Measurements from ENCODE around the gene PNRC1.
"Not testable (repeated sequence)": the region's sequence is repeated elsewhere in the genome, so short reads cannot be mapped to it uniquely, and the experiment has no call there.

The PNRC1 gene

GRCh38 chr6:89121934-89122333 lies 41.4 kb downstream of the PNRC1 start:
- Histone ChIP-seq H3K27ac (ENCODE audit: low read depth, low read length) (no peak overlapping the region), H3K27me3 (ENCODE audit: control insufficient read depth, insufficient read depth, low read length) (no peaks in the 10 kb centered on the region), H3K4me1 (ENCODE audit: control insufficient read depth, insufficient read depth, low read length) (peaks cover 2% of the 10 kb centered on the region), H3K36me3 (ENCODE audit: control insufficient read depth, insufficient read depth, low read length) (no peaks in the 10 kb centered on the region), H3K4me3 (ENCODE audit: low read length) (no peak overlapping the region), H3K9ac (ENCODE audit: low read length) (no peak overlapping the region)

- H3K9ac ChIP-seq (ENCODE audit: low read length), result no peak overlapping the region
- H3K4me3 ChIP-seq (ENCODE audit: low read length), result no peak overlapping the region
- H3K27ac ChIP-seq (ENCODE audit: low read depth, low read length), result no peak overlapping the region
- H3K36me3 ChIP-seq (ENCODE audit: control insufficient read depth, insufficient read depth, low read length), result no peaks in the 10 kb centered on the region
- no peaks in the 10 kb centered on the region for H3K4me1 ChIP-seq (ENCODE audit: control insufficient read depth, insufficient read depth, low read length)
- H3K27me3 ChIP-seq (ENCODE audit: control insufficient read depth, insufficient read depth, low read length), result no peaks in the 10 kb centered on the region
Observed at GRCh38 chr6:89122625-89123024, 42.1 kb downstream of the PNRC1 start.

- not testable (repeated sequence) for H3K9ac ChIP-seq (ENCODE audit: low read length); H3K4me3 ChIP-seq (ENCODE audit: low read length); H3K27me3 ChIP-seq (ENCODE audit: control insufficient read depth, insufficient read depth, low read length); H3K27ac ChIP-seq (ENCODE audit: low read depth, low read length); H3K4me1 ChIP-seq (ENCODE audit: control insufficient read depth, insufficient read depth, low read length); H3K36me3 ChIP-seq (ENCODE audit: control insufficient read depth, insufficient read depth, low read length)
Observed at GRCh38 chr6:89128256-89128671, 47.7 kb downstream of the PNRC1 start.

- Histone ChIP-seq H3K4me3 (ENCODE audit: low read length) (no peak overlapping the region), H3K4me1 (ENCODE audit: control insufficient read depth, insufficient read depth, low read length) (no peaks in the 10 kb centered on the region), H3K27ac (ENCODE audit: low read depth, low read length) (no peak overlapping the region), H3K36me3 (ENCODE audit: control insufficient read depth, insufficient read depth, low read length) (no peaks in the 10 kb centered on the region), H3K27me3 (ENCODE audit: control insufficient read depth, insufficient read depth, low read length) (no peaks in the 10 kb centered on the region), H3K9ac (ENCODE audit: low read length) (no peak overlapping the region)
Observed at GRCh38 chr6:89131599-89131998, 51.0 kb downstream of the PNRC1 start.

- no peaks in the 10 kb centered on the region for H3K4me1 ChIP-seq (ENCODE audit: control insufficient read depth, insufficient read depth, low read length)
- H3K36me3 ChIP-seq (ENCODE audit: control insufficient read depth, insufficient read depth, low read length), result no peaks in the 10 kb centered on the region
- H3K27ac ChIP-seq (ENCODE audit: low read depth, low read length), result no peak overlapping the region
- no peak overlapping the region for H3K4me3 ChIP-seq (ENCODE audit: low read length)
- no peak overlapping the region for H3K9ac ChIP-seq (ENCODE audit: low read length)
- H3K27me3 ChIP-seq (ENCODE audit: control insufficient read depth, insufficient read depth, low read length), result no peaks in the 10 kb centered on the region
Observed at GRCh38 chr6:89132057-89132456, 51.5 kb downstream of the PNRC1 start.

- no peak overlapping the region for H3K4me3 ChIP-seq (ENCODE audit: low read length)
- H3K36me3 ChIP-seq (ENCODE audit: control insufficient read depth, insufficient read depth, low read length), result no peaks in the 10 kb centered on the region
- H3K27ac ChIP-seq (ENCODE audit: low read depth, low read length), result no peak overlapping the region
- no peak overlapping the region for H3K9ac ChIP-seq (ENCODE audit: low read length)
- no peaks in the 10 kb centered on the region for H3K27me3 ChIP-seq (ENCODE audit: control insufficient read depth, insufficient read depth, low read length)
- H3K4me1 ChIP-seq (ENCODE audit: control insufficient read depth, insufficient read depth, low read length), result no peaks in the 10 kb centered on the region
Observed at GRCh38 chr6:89133981-89134380, 53.4 kb downstream of the PNRC1 start.

GRCh38 chr6:89134723-89135122 lies 54.2 kb downstream of the PNRC1 start:
- Histone ChIP-seq H3K27ac (ENCODE audit: low read depth, low read length) (no peak overlapping the region), H3K4me1 (ENCODE audit: control insufficient read depth, insufficient read depth, low read length) (peaks cover under 1% of the 10 kb centered on the region), H3K27me3 (ENCODE audit: control insufficient read depth, insufficient read depth, low read length) (no peaks in the 10 kb centered on the region), H3K9ac (ENCODE audit: low read length) (no peak overlapping the region), H3K36me3 (ENCODE audit: control insufficient read depth, insufficient read depth, low read length) (no peaks in the 10 kb centered on the region), H3K4me3 (ENCODE audit: low read length) (no peak overlapping the region)

All from rectal smooth muscle tissue (tissue), 1 donor.